ENCODE results near the gene CLK2. TPM values are rescaled to one million over a fixed set of nuclear protein-coding genes. Genes with fewer than 3 reads are reported as not detected.

The CLK2 gene
- total RNA-seq, 1 donor from 2014 or later: 101 TPM

DNA sequence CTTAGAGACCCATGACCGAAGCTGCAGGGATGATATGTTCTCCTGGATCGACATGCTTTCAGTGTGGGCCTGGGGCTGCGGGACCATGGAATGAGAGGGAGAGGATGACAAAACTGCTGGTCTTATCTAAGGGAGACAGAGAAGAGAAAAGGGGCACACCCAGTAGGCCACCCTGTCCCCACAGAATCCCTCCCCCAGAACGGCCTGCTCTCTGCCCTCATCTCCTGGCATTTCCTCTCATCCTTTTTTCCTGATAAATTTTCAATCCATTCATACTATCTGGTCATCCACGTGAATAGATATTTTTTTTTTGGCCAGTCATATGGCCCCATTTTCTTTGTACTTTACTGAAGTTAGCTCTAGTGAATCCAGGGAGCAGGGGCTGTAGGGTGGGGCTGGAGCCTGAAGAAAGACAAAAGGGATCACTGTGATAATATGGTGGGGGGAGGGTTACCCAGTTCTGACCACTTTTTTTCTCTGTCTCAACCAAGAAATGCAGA lies 28.1 kb upstream of the CLK2 start, which contains the start of gene PKLR:
PKLR (minus strand) TSS at position 97 of the 500 bp plus-strand sequence; CDS start at position 54, 43 bp downstream.
- Mint-ChIP-seq H3K4me3 (no peak within 1 kb of the TSS), H3K36me3 (ENCODE audit: low read depth) (no peaks in the 10 kb centered on the region), H3K9me3 (no peaks in the 10 kb centered on the region), H3K27ac (ENCODE audit: unreplicated experiment) (peak within 1 kb of the TSS; percentile 87), H3K4me1 (peaks cover 23% of the 10 kb centered on the region), H3K27me3 (ENCODE audit: low read depth) (no peaks in the 10 kb centered on the region)
- DNase-seq (ENCODE audit: low read depth, low spot score): no peak
- no peak for TF ChIP-seq CTCF (conservative IDR thresholded peaks at IDR 0.05)

DNA sequence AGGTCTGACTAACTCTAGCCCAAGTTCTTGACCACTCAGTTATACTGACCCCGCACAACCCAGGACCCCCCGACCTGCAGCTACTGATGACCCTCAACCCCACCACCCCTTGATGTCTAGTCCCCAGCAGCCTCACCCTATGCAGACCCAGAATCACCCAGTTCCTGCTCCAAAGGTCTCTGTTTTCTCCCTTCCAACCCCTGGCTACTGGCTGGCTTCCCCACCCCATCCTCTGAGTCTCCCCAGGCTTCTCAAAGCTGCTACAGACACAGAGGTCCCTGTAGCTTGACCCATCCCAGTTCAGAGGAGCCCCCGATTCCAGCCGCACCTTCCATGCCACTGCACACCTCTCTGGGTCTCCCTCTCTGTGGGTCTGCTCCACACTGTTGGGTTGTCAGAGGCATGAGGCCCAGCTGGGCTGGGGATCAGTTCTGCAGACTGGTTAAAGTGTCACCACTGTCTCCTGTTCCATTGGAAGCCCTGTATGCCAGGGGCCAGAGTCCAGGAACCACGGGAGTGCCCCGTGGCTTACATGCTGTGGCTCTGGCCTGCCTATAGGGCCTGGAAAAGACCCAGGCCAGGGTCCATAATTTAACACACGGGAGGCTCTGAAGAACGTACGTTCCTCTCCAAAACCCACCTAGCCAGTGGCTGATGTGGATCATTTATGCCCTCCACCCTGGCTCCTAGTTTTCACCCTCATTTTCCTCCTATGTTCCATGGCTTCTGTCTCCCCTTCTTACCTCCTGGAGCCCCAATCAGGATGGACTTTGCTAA lies 27.4 kb upstream of the CLK2 start:
- Mint-ChIP-seq H3K4me1 (peaks cover 18% of the 10 kb centered on the region), H3K4me3 (no peak overlapping the region), H3K9me3 (no peaks in the 10 kb centered on the region), H3K27me3 (ENCODE audit: low read depth) (no peaks in the 10 kb centered on the region), H3K27ac (ENCODE audit: unreplicated experiment) (peak overlapping the region; percentile 87), H3K36me3 (ENCODE audit: low read depth) (no peaks in the 10 kb centered on the region)
- TF ChIP-seq CTCF (conservative IDR thresholded peaks at IDR 0.05): no peak
- no peak for DNase-seq (ENCODE audit: low read depth, low spot score)

DNA sequence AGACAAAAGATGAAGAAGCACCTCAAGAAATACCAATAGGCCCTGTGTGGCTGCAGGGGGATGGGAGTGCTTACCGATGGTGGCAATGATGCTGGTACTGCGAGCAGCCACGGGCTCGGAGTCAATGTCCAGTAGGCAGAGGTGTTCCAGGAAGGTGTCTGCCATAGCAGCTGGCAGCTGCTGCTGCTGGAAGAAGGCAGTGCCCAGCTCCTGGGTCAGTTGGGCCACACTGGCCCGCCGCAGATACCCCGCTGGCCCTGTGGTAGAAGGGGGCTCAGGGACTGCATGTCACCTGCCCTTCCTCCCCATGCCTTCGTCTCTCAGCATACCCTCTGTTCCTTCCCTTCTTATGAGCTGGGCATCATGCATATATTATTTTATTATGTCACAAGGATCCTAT lies 26.7 kb upstream of the CLK2 start:
- no peaks in the 10 kb centered on the region for H3K36me3 Mint-ChIP-seq (ENCODE audit: low read depth)
- peaks cover 18% of the 10 kb centered on the region for H3K4me1 Mint-ChIP-seq

DNA sequence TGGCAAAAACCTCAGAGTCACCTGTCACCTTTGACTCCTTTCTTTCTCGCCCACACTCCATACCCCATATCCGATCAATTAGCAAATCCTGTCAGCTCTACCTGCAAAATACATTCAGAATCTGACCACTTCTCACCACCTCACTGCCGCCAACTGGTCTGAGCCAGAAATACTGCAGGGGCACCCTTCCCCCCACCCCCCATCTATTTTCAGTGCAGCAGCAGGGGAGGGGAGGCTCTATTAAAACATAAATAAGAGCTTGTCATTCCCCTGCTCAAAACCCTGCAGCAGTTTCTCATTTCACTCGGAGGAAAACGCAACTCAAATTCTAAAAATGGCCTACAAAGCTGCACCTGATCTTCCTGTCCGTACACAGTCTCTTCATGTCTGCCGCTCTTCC lies 24.1 kb upstream of the CLK2 start:
- no peaks in the 10 kb centered on the region for H3K9me3 Mint-ChIP-seq
- H3K4me1 Mint-ChIP-seq: peaks cover 9% of the 10 kb centered on the region
- no peaks in the 10 kb centered on the region for H3K36me3 Mint-ChIP-seq (ENCODE audit: low read depth)
- no peak overlapping the region for H3K4me3 Mint-ChIP-seq
- no peak overlapping the region for H3K27ac Mint-ChIP-seq (ENCODE audit: unreplicated experiment)
- H3K27me3 Mint-ChIP-seq (ENCODE audit: low read depth): no peaks in the 10 kb centered on the region
- no peak for TF ChIP-seq CTCF (conservative IDR thresholded peaks at IDR 0.05)
- no peak for DNase-seq (ENCODE audit: low read depth, low spot score)

More for the DNA sequence above, 26.7 kb upstream of the CLK2 start:
- DNase-seq (ENCODE audit: low read depth, low spot score): no peak
- Mint-ChIP-seq H3K4me3 (no peak overlapping the region), H3K9me3 (no peaks in the 10 kb centered on the region), H3K27me3 (ENCODE audit: low read depth) (no peaks in the 10 kb centered on the region), H3K27ac (ENCODE audit: unreplicated experiment) (no peak overlapping the region)
- TF ChIP-seq CTCF (conservative IDR thresholded peaks at IDR 0.05): no peak

GRCh38 chr1:155296661-155297060 lies 23.4 kb upstream of the CLK2 start:
- no peak overlapping the region for H3K4me3 Mint-ChIP-seq
- DNase-seq (ENCODE audit: low read depth, low spot score): no peak
- H3K36me3 Mint-ChIP-seq (ENCODE audit: low read depth): no peaks in the 10 kb centered on the region
- peaks cover 7% of the 10 kb centered on the region for H3K4me1 Mint-ChIP-seq
- no peaks in the 10 kb centered on the region for H3K27me3 Mint-ChIP-seq (ENCODE audit: low read depth)
- no peak for TF ChIP-seq CTCF (conservative IDR thresholded peaks at IDR 0.05)
- no peak overlapping the region for H3K27ac Mint-ChIP-seq (ENCODE audit: unreplicated experiment)
- H3K9me3 Mint-ChIP-seq: no peaks in the 10 kb centered on the region
